NCI-H187 (cell line): ENCODE results near the gene GLG1.

Experiments
- DNase-seq, 2 experiments: peaks; one replicate each; lab custom pipeline; 2025; lab: John Stamatoyannopoulos, UW

The GLG1 gene

DNA sequence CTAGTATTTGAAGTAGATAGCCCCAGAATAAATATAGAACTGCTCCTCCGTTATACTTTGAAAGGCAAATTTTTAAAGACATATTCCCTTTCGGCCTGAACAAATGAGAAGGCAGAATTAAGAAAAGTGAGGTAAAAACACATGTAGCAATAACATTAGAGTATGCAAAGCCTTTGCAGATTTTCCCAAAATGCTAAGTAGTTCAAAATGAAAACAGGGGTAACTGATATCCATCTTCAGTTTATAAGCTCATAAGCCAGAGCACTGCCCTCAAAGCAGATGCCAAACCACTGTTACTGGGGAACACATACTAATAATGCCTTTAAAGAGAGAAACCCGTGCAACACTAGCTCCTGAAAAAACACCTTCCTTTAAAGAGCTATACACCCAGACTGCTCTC, 134.4 kb downstream of the GLG1 start:
- no peak for DNase-seq

GRCh38 chr16:74472010-74472409, 134.9 kb downstream of the GLG1 start:
- no peak for DNase-seq

- DNase-seq: no peak
Measured at GRCh38 chr16:74469946-74470478, 136.9 kb downstream of the GLG1 start.

DNA sequence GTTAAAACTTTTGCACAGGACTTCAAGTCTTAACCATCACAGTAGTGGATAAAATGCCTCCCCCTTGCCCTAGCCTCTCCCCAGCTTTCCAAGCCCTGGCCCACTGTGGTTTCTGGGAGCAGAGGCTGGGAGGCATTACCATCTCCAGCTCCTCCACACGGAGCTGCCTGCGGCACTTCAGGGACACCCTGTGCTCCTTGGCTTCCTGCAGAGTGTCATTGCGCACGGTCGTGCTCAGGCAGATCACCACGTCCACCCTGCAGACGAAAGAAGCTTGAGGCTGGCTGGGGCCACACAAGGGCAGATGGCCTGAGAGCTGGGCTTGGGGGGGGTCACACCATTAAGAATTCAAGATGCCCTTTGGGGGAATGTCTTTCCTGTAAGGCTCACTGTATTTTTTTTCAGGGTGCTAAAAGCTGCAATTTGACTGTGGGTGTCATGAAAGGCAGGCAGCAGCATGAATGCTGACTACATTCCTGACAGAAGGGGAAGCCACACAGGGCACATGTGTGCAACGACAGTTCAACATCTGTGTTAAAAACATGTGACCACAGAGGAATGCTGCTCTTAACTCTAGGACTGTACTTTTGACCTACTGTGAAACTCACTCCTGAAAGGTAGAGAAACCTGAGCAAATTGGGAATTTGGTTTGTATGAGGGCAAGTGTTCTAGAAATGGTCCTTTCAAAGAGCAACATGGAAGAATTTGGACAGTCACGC, 137.9 kb downstream of the GLG1 start:
- no peak for DNase-seq

DNA sequence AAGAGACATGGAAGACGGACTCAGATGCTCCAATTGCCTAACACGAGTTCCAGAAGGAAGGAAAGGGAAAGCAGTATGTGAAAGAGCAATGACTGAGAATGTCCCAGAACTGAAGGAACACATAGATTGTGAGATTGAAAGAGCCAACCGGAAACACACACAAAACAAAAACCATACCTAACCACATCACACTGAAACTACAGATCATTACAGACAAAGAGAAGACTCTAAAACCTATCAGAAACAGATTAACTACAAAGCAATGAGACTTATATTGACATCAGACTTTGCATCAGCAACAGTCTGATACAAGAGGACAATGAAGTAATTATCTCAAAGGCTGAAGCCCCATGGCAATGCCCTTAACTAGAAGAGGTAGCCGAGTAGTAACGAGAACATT, 140.0 kb downstream of the GLG1 start:
- DNase-seq: no peak

GRCh38 chr16:74465851-74466685, 140.8 kb downstream of the GLG1 start:
- DNase-seq: no peak

GRCh38 chr16:74465281-74465680, 141.6 kb downstream of the GLG1 start:
- no peak for DNase-seq

- DNase-seq: no peak
Measured at GRCh38 chr16:74463888-74464287, 143.0 kb downstream of the GLG1 start.

DNA sequence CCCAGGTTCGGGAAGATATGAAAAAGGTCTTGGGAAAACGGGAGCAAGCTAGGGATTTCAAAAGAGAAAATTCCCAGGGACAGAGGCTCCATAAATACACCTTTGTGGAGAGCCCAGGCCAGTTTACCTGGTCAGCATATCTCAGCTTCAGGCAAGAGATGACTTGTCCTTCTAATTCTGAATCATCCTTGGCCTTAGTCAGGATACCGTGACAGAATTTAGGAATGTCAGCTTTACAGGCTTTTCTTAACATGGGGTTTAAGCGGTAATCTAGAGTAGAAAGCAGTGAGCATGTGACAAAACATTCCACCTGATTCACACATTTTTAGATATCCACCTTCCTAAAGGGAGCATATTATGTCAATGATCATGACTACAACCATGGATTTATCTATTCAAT, 144.6 kb downstream of the GLG1 start:
- no peak for DNase-seq

GRCh38 chr16:74461826-74462225, 145.1 kb downstream of the GLG1 start:
- no peak for DNase-seq

DNA sequence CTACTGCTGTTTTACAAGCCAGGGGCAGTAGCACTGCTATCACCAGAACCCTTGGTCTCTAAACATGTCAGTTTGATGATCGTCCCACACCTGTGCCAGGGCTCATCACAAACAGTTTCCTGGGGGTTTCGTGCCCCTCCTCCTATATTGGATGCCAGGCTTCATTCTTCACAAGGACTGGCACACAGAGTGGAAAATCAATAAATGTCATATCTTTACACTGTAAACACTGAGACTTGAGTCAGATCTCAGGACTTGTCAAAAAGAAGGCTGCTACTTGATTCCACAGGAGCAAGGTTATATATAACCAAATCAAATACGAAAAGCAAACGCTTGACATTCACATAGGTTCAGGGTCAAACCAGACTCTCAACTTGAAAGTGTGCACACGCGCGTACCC, 146.4 kb downstream of the GLG1 start:
- DNase-seq: no peak

- no peak for DNase-seq
Measured at GRCh38 chr16:74456290-74456625, 150.7 kb downstream of the GLG1 start.

- DNase-seq: no peak
Measured at GRCh38 chr16:74455619-74456289, 151.2 kb downstream of the GLG1 start.

DNA sequence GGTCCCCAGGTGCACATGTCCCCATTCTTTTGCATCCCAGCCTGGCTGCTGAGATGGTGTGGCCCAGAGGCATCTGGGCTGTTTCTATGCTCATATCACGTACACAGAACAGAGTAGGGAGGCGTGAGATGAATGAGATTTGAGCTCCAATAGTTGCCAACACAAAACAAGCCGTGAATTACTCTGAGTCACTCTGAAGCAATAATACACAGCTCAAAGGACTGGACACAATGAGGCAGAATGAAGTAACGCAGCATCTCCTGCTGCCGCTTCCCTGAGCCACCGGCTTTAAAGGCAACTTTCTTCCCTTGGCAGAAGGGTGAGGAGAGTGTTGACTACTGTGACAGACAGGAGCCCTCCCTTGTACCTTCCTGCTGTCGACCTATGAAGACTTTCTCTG, 151.7 kb downstream of the GLG1 start:
- no peak for DNase-seq

- no peak for DNase-seq
Measured at GRCh38 chr16:74451951-74452758, 154.8 kb downstream of the GLG1 start.

DNA sequence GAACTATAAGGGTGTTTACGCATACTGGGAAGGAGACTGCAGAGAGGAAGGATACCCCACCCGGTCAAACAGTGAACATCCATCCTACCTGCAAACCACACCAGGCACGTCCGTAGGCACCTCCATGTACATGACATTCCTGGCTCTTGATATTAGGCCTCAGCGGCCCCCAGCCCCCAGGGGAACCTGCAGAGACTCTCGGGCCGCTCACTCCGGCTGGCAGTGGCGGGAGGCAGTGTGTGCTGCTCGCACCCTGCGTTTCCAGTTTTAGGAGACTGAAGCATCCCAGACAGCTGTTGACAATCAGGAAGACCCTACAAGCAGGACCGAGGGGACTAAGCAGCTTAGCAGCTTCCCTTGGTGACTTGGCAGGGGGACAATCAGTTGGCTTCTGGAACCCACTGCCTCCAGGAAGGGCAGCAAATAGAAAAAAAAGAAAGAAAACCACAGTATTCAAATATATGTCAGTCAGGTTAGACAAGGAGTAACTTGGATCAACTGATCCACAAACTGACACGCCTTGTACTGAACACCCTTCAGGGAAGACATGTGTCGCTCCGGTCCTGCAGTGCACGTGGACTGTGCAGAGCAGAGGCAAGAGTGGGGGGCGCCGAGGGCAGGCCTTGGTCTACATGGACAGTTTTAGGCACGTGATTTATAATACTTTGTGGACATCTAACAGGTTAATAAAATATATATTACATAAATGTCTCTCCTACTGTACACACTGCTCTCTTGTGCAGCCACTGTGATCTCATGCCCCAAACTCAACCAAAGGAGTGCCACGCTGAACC, 155.8 kb downstream of the GLG1 start:
- DNase-seq: no peak

- DNase-seq: no peak
Measured at GRCh38 chr16:74450236-74450635, 156.7 kb downstream of the GLG1 start.

DNA sequence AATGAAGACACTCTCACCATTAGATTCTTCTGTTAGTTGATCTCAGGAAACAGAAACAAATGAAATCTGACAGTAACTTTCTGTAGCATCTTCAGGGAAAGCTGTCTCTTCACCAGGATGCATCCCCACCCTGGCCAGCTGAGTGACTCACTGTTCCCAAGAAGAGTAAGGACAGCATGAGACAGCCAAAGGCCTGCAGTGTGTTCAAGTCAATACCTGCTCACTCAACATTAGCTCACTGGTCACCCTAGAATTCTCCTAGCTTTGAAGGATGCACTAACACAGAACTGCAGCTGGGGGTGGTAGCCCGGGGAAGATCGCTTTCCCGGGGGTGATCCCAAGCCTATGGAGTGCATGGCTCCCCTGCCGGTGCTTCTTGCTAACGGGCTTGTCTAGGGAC, 157.4 kb downstream of the GLG1 start:
- DNase-seq: no peak

- no peak for DNase-seq
Measured at GRCh38 chr16:74448990-74449389, 157.9 kb downstream of the GLG1 start.

DNA sequence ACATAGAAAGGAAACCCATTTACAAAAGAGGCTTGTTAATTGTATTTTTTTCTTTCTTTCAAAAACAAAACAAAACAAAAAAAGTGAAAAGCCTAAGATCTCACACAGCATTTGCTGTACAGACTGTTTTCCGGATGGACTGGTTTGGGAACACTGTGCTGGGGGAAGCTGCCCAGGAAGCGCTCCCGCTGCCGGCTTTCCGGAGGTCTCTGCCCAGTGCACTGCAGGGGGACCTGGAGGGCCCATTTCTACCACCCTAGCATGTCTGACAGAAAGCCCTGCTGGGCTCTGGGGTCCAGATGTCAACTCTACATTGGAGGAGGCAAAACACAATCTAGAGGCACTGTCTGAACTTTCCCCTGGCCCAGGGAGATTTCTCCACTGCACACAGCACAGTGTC, 159.3 kb downstream of the GLG1 start:
- no peak for DNase-seq

DNA sequence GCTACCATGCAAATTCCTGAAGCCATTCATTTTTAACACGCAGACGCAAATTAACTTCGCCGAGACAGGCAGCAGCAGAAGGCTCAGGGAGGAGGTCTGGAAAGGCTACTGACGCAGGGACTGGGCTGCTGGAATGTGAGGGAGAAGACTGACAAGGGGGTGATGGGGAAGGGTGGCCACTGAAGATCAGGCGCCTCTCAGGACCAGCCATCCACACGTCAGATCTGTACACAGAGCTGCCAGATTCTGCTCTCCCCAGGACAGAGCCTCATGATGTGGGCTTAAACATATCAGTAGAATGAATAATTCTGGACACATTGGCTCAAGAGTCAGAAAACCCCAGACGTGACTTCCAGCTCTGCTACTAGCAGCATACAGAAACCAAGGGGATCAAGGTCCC, 160.0 kb downstream of the GLG1 start:
- no peak for DNase-seq
